H1 (cell line): ENCODE data around the gene LRRC23. TPM values are rescaled to one million over a fixed set of nuclear protein-coding genes. Genes with fewer than 3 reads are reported as not detected.

ENCODE experiments used
- BRCA1 ChIP-seq: IDR thresholded peaks from 2 replicates; pipeline ENCODE4 v1.6.1; 2012; ENCODE audit warnings: low read depth, low read length, improper control_type of control experiment
- CBX5 ChIP-seq: fragments of 300-800, 300-1000 bp; sonication (generic); IDR thresholded peaks from 2 replicates; pipeline ENCODE4 v1.7.1; 2016; ENCODE audit warnings: antibody characterized with exemption, low read length, low read depth
- GABPA ChIP-seq: IDR thresholded peaks from 2 replicates; pipeline ENCODE4 v1.6.1; 2011; ENCODE audit warnings: mild to moderate bottlenecking, low read length, moderate library complexity, borderline replicate concordance; ENCODE audit not compliant: insufficient read depth
- GTF2F1 ChIP-seq: IDR thresholded peaks from 2 replicates; pipeline ENCODE4 v1.6.1; 2012; ENCODE audit warnings: low read depth, low read length, improper control_type of control experiment, borderline replicate concordance
- KDM1A ChIP-seq: fragments of 200-600, 300-600 bp; sonication (generic); IDR thresholded peaks from 2 replicates; pipeline ENCODE4 v1.7.1; 2016; ENCODE audit warnings: mild to moderate bottlenecking, low read length, borderline replicate concordance
- NRF1 ChIP-seq: IDR thresholded peaks from 2 replicates; pipeline ENCODE4 v1.6.1; 2011; ENCODE audit warnings: mild to moderate bottlenecking, low read depth, low read length, improper control_type of control experiment
- POLR2A ChIP-seq, 2 experiments: IDR thresholded peaks; 1 replicate in 1 of 2; 2 replicates in 1 of 2; pipeline ENCODE4 v1.6.1; 2011; ENCODE audit warnings: low read depth in 2 of 2, low read length in 2 of 2, mild to moderate bottlenecking in 2 of 2; ENCODE audit errors: control extremely low read depth in 1 of 2
- SIRT6 ChIP-seq: IDR thresholded peaks from one replicate; pipeline ENCODE4 v1.7.1; 2012; ENCODE audit warnings: low read length, inconsistent platforms
- SRF ChIP-seq: IDR thresholded peaks from 2 replicates; pipeline ENCODE4 v1.6.1; 2011; ENCODE audit warnings: mild to moderate bottlenecking, low read depth, low read length, moderate library complexity
- TAF7 ChIP-seq: optimal IDR thresholded peaks from 2 replicates; pipeline ENCODE3; 2011; ENCODE audit warnings: low read depth, mild to moderate bottlenecking, inconsistent platforms, low read length, moderate library complexity, borderline replicate concordance
- TEAD4 ChIP-seq: IDR thresholded peaks from 2 replicates; pipeline ENCODE4 v1.6.1; 2012; ENCODE audit warnings: low read depth, low read length, inconsistent platforms, mixed read lengths
- polyA plus RNA-seq, 7 experiments: library from polyadenylated mRNA; depleted of rRNA in 3 of 7; stranded (reverse) in 5 of 7; unstranded in 2 of 7; fragments of >200 nt in 5 of 7; fragments of 200-250 nt in 2 of 7; gene quantifications; 1 replicate in 5 of 7; 2 replicates in 1 of 7; 4 replicates in 1 of 7; pipeline versions ENCODE4 v1.2.1 to v1.2.3, GENCODE V29; 2011 to 2013; ENCODE audit warnings: missing spikeins in 2 of 7, mixed read lengths in 2 of 7
- total RNA-seq: library from RNA; stranded (reverse); fragmentation: NEBNext Ultra II Directional; extraction: Animal tissue kit (Norgen Biotek cat#: 25700); gene quantifications from 2 replicates; pipeline ENCODE4 v1.2.1, GENCODE V29; 2021
- TF ChIP-seq, protein P1 (sequence below): fragments of 300-600 bp; sonication (generic); IDR thresholded peaks from 2 replicates; pipeline ENCODE4 v1.7.1; 2012; ENCODE audit warnings: low read length, moderate library complexity, mild to moderate bottlenecking, inconsistent platforms; ENCODE audit not compliant: insufficient replicate concordance
- TF ChIP-seq, protein P2 (sequence below): IDR thresholded peaks from 2 replicates; pipeline ENCODE4 v1.6.1; 2011; ENCODE audit warnings: low read depth, mild to moderate bottlenecking, low read length; ENCODE audit not compliant: insufficient read depth

Gene LRRC23
- total and polyA plus RNA-seq, 2 of the 8 experiments (the other 6 are each of a cell fraction or from before 2014, with no cell fraction given): 2.5 to 3.6 TPM

DNA sequence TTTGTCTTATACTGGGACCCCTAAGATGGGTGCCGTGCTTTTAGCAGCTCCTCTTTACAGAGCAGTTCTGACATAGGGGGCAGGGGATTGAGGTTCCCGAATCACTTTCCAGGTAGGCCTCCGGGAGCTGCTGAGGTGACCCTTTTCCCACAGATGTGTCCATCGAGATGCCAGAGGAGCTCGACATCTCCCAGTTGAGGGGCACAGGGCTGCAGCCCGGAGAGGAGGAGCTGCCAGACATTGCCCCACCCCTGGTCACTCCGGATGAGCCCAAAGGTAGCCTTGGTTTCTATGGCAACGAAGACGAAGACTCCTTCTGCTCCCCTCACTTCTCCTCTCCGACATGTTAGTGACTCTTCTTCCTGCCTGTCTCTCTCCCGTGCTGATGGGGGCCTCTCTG is 41.6 kb upstream of the LRRC23 start (continued):
- TF ChIP-seq, protein P1, sequence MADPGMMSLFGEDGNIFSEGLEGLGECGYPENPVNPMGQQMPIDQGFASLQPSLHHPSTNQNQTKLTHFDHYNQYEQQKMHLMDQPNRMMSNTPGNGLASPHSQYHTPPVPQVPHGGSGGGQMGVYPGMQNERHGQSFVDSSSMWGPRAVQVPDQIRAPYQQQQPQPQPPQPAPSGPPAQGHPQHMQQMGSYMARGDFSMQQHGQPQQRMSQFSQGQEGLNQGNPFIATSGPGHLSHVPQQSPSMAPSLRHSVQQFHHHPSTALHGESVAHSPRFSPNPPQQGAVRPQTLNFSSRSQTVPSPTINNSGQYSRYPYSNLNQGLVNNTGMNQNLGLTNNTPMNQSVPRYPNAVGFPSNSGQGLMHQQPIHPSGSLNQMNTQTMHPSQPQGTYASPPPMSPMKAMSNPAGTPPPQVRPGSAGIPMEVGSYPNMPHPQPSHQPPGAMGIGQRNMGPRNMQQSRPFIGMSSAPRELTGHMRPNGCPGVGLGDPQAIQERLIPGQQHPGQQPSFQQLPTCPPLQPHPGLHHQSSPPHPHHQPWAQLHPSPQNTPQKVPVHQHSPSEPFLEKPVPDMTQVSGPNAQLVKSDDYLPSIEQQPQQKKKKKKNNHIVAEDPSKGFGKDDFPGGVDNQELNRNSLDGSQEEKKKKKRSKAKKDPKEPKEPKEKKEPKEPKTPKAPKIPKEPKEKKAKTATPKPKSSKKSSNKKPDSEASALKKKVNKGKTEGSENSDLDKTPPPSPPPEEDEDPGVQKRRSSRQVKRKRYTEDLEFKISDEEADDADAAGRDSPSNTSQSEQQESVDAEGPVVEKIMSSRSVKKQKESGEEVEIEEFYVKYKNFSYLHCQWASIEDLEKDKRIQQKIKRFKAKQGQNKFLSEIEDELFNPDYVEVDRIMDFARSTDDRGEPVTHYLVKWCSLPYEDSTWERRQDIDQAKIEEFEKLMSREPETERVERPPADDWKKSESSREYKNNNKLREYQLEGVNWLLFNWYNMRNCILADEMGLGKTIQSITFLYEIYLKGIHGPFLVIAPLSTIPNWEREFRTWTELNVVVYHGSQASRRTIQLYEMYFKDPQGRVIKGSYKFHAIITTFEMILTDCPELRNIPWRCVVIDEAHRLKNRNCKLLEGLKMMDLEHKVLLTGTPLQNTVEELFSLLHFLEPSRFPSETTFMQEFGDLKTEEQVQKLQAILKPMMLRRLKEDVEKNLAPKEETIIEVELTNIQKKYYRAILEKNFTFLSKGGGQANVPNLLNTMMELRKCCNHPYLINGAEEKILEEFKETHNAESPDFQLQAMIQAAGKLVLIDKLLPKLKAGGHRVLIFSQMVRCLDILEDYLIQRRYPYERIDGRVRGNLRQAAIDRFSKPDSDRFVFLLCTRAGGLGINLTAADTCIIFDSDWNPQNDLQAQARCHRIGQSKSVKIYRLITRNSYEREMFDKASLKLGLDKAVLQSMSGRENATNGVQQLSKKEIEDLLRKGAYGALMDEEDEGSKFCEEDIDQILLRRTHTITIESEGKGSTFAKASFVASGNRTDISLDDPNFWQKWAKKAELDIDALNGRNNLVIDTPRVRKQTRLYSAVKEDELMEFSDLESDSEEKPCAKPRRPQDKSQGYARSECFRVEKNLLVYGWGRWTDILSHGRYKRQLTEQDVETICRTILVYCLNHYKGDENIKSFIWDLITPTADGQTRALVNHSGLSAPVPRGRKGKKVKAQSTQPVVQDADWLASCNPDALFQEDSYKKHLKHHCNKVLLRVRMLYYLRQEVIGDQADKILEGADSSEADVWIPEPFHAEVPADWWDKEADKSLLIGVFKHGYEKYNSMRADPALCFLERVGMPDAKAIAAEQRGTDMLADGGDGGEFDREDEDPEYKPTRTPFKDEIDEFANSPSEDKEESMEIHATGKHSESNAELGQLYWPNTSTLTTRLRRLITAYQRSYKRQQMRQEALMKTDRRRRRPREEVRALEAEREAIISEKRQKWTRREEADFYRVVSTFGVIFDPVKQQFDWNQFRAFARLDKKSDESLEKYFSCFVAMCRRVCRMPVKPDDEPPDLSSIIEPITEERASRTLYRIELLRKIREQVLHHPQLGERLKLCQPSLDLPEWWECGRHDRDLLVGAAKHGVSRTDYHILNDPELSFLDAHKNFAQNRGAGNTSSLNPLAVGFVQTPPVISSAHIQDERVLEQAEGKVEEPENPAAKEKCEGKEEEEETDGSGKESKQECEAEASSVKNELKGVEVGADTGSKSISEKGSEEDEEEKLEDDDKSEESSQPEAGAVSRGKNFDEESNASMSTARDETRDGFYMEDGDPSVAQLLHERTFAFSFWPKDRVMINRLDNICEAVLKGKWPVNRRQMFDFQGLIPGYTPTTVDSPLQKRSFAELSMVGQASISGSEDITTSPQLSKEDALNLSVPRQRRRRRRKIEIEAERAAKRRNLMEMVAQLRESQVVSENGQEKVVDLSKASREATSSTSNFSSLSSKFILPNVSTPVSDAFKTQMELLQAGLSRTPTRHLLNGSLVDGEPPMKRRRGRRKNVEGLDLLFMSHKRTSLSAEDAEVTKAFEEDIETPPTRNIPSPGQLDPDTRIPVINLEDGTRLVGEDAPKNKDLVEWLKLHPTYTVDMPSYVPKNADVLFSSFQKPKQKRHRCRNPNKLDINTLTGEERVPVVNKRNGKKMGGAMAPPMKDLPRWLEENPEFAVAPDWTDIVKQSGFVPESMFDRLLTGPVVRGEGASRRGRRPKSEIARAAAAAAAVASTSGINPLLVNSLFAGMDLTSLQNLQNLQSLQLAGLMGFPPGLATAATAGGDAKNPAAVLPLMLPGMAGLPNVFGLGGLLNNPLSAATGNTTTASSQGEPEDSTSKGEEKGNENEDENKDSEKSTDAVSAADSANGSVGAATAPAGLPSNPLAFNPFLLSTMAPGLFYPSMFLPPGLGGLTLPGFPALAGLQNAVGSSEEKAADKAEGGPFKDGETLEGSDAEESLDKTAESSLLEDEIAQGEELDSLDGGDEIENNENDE: no peak
- TF ChIP-seq NRF1: no peak
- no peak for TF ChIP-seq CBX5
- TF ChIP-seq BRCA1: no peak
- no peak for TF ChIP-seq TAF7
- no peak for TF ChIP-seq GABPA
- TF ChIP-seq TEAD4: no peak
- no peak for TF ChIP-seq SRF
- TF ChIP-seq POLR2A (IDR thresholded peaks at IDR 0.05; ENCODE audit: control extremely low read depth in 1 of 2, low read depth in 2 of 2, low read length in 2 of 2): no peak
- TF ChIP-seq SIRT6: no peak
- TF ChIP-seq, protein P2, sequence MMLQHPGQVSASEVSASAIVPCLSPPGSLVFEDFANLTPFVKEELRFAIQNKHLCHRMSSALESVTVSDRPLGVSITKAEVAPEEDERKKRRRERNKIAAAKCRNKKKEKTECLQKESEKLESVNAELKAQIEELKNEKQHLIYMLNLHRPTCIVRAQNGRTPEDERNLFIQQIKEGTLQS: no peak
- no peak for TF ChIP-seq KDM1A
- TF ChIP-seq GTF2F1: no peak
